ENCODE data around the gene ZNF148. TPM values are rescaled to one million over a fixed set of nuclear protein-coding genes. Genes with fewer than 3 reads are reported as not detected.

The ZNF148 gene
- total RNA-seq, 1 experiment from 2014 or later = 55.8 TPM

DNA sequence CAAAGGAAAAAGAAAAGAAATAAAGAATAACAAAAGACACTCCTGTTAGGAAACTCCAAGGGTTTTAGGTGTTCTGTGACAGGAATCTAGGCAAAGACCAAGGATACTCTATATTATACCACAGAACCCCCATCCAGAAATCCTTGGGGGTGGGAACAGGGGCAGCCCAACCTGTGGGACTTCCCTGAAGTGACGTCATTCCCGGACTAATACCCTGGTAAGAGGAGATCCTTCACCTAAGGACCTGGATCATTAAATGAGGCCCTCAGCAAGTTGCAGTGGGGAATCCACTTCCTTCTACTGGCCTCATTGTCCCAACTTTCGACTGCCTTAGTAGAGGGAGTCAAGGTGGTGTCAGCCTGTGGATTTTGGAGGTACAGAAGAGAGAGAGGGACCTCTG, 41.1 kb upstream of the ZNF148 start:
- Histone ChIP-seq H3K36me3 (ENCODE audit: control insufficient read depth, insufficient read depth, low read length) (no peaks in the 10 kb centered on the region), H3K4me3 (ENCODE audit: low read depth in 2 of 2, low read length in 2 of 2) (no peak overlapping the region), H3K27me3 (ENCODE audit: control insufficient read depth, insufficient read depth, low read length) (no peaks in the 10 kb centered on the region), H3K9me3 (ENCODE audit: control insufficient read depth, insufficient read depth, low read depth, low read length) (no peaks in the 10 kb centered on the region), H3K27ac (ENCODE audit: low read length) (no peak overlapping the region), H3K4me1 (ENCODE audit: control insufficient read depth, insufficient read depth, low read length) (no peaks in the 10 kb centered on the region)
- POLR2A ChIA-PET = no interaction called here
- no TSS peak for BruUV-seq (replicated peaks)
- in situ Hi-C loops (cut with HindIII; ENCODE audit: low pct_unique_long_range_greater_than_20kb, low sequenced_read_pairs) (no loop called here), intact Hi-C loops (cut with micrococcal nuclease; ENCODE audit: unreplicated experiment) (no loop called here)
- CTCF ChIA-PET = interaction anchor here (0.5 kb wide), 1 partner anchor 214 kb away, joined by 7 read pairs; no protein-coding TSS in a partner anchor
- no peak for ATAC-seq
- TF ChIP-seq, protein P1, sequence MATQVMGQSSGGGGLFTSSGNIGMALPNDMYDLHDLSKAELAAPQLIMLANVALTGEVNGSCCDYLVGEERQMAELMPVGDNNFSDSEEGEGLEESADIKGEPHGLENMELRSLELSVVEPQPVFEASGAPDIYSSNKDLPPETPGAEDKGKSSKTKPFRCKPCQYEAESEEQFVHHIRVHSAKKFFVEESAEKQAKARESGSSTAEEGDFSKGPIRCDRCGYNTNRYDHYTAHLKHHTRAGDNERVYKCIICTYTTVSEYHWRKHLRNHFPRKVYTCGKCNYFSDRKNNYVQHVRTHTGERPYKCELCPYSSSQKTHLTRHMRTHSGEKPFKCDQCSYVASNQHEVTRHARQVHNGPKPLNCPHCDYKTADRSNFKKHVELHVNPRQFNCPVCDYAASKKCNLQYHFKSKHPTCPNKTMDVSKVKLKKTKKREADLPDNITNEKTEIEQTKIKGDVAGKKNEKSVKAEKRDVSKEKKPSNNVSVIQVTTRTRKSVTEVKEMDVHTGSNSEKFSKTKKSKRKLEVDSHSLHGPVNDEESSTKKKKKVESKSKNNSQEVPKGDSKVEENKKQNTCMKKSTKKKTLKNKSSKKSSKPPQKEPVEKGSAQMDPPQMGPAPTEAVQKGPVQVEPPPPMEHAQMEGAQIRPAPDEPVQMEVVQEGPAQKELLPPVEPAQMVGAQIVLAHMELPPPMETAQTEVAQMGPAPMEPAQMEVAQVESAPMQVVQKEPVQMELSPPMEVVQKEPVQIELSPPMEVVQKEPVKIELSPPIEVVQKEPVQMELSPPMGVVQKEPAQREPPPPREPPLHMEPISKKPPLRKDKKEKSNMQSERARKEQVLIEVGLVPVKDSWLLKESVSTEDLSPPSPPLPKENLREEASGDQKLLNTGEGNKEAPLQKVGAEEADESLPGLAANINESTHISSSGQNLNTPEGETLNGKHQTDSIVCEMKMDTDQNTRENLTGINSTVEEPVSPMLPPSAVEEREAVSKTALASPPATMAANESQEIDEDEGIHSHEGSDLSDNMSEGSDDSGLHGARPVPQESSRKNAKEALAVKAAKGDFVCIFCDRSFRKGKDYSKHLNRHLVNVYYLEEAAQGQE (IDR thresholded peaks at IDR 0.05; ENCODE audit: insufficient read depth in 1 of 2, low read depth in 2 of 2, low read length in 1 of 2) = no peak
- TF ChIP-seq SIN3A (IDR thresholded peaks at IDR 0.05; ENCODE audit: borderline replicate concordance, insufficient read depth, low read depth, low read length) (no peak), TCF7L2 (IDR thresholded peaks at IDR 0.05; ENCODE audit: low read depth, low read length) (no peak), POLR2AphosphoS5 (IDR thresholded peaks at IDR 0.05; ENCODE audit: low read depth, low read length) (no peak)
- TF ChIP-seq, protein P2, sequence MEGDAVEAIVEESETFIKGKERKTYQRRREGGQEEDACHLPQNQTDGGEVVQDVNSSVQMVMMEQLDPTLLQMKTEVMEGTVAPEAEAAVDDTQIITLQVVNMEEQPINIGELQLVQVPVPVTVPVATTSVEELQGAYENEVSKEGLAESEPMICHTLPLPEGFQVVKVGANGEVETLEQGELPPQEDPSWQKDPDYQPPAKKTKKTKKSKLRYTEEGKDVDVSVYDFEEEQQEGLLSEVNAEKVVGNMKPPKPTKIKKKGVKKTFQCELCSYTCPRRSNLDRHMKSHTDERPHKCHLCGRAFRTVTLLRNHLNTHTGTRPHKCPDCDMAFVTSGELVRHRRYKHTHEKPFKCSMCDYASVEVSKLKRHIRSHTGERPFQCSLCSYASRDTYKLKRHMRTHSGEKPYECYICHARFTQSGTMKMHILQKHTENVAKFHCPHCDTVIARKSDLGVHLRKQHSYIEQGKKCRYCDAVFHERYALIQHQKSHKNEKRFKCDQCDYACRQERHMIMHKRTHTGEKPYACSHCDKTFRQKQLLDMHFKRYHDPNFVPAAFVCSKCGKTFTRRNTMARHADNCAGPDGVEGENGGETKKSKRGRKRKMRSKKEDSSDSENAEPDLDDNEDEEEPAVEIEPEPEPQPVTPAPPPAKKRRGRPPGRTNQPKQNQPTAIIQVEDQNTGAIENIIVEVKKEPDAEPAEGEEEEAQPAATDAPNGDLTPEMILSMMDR (IDR thresholded peaks at IDR 0.05) = no peak
- no peak for DNase-seq (ENCODE audit: low read depth, low spot score)

DNA sequence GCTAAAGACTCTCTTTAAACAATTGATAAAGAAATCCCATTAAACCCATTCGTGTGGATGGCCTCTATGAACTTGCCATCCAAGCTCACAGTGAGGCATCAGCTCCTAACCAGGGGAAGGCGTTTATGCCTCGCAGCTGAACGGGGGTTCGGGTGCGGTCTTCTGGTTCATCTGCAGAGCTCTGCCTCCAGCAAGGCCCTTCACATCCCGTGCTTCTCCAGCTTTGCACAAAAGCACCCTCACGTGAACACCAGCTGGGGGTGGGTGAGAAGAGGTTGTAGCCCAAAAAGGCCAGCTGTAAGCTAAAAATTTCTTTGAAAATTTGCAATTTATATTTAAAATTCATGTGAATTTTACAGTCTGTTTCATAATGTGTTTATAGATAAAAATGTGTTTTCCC, 39.5 kb upstream of the ZNF148 start:
- no peaks in the 10 kb centered on the region for H3K9me3 ChIP-seq (ENCODE audit: control insufficient read depth, insufficient read depth, low read depth, low read length)
- no peak for ATAC-seq
- no peak for DNase-seq (ENCODE audit: low read depth, low spot score)
- no peak overlapping the region for H3K4me3 ChIP-seq (ENCODE audit: low read depth in 2 of 2, low read length in 2 of 2)
- no peaks in the 10 kb centered on the region for H3K27me3 ChIP-seq (ENCODE audit: control insufficient read depth, insufficient read depth, low read length)
- ChIA-PET CTCF (no interaction called here), POLR2A (no interaction called here)
- H3K4me1 ChIP-seq (ENCODE audit: control insufficient read depth, insufficient read depth, low read length) = no peaks in the 10 kb centered on the region
- H3K27ac ChIP-seq (ENCODE audit: low read length) = no peak overlapping the region
- no TSS peak for BruUV-seq (replicated peaks)
- TF ChIP-seq, protein P2 (IDR thresholded peaks at IDR 0.05) = no peak
- no peak for TF ChIP-seq TCF7L2 (IDR thresholded peaks at IDR 0.05; ENCODE audit: low read depth, low read length)
- TF ChIP-seq SIN3A (IDR thresholded peaks at IDR 0.05; ENCODE audit: borderline replicate concordance, insufficient read depth, low read depth, low read length) = no peak
- no peak for TF ChIP-seq POLR2AphosphoS5 (IDR thresholded peaks at IDR 0.05; ENCODE audit: low read depth, low read length)
- TF ChIP-seq, protein P1 (IDR thresholded peaks at IDR 0.05; ENCODE audit: insufficient read depth in 1 of 2, low read depth in 2 of 2, low read length in 1 of 2) = no peak
- intact Hi-C loops (cut with micrococcal nuclease; ENCODE audit: unreplicated experiment) (no loop called here), in situ Hi-C loops (cut with HindIII; ENCODE audit: low pct_unique_long_range_greater_than_20kb, low sequenced_read_pairs) (no loop called here)
- no peaks in the 10 kb centered on the region for H3K36me3 ChIP-seq (ENCODE audit: control insufficient read depth, insufficient read depth, low read length)
